K562 (cell line): ENCODE data around the gene ANO7. TPM values are rescaled to one million over a fixed set of nuclear protein-coding genes. Genes with fewer than 3 reads are reported as not detected.

ENCODE experiments used
- ATAC-seq: fragments of 200-7000 bp; cut with Tn5 transposase; 3 replicates; pipeline ENCODE4 v1.9.1; 2020; ENCODE audit warnings: moderate library complexity
- BruUV-seq: library from RNA; stranded (reverse); fragments of 400-500 nt; replicated peaks from 2 replicates; lab custom pipeline; 2021; lab: Mats Ljungman, UMichigan
- CTCF ChIA-PET: fragments of 300-600 bp; formaldehyde crosslinking; extraction: SDS; loops from one replicate; lab custom pipeline; 2021; ENCODE audit warnings: low intra/inter-chr PET ratio; lab: Yijun Ruan, JAX
- POLR2A ChIA-PET: fragments of 300-600, 350-650 bp; sonication (Branson Sonifier 250); formaldehyde crosslinking; extraction: SDS; loops from one replicate; lab custom pipeline; 2021; ENCODE audit warnings: antibody characterized with exemption, inconsistent platforms; lab: Yijun Ruan, JAX
- DNase-seq, 4 experiments: peaks; one replicate each; pipeline versions ENCODE4 v3.0.0 to v3.0.0-alpha.2; 2011 to 2018; ENCODE audit warnings: low spot score in 3 of 4, mixed read lengths in 3 of 4; ENCODE audit errors: extremely low read depth in 1 of 4
- FAIRE-seq: peaks from 2 replicates; lab custom pipeline; 2011; peaks lifted over from hg19 to GRCh38; lab: Jason Lieb, UNC
- H2AFZ ChIP-seq: 2 replicates; pipeline ENCODE4 v1.6.0; 2011; ENCODE audit warnings: low read depth, low read length, control low read depth, inconsistent platforms
- H3K27ac ChIP-seq: fragments of 200-600 bp; 3 replicates; pipeline ENCODE4 v1.8.0; 2011; ENCODE audit warnings: low read depth, mild to moderate bottlenecking, control low read depth, inconsistent platforms, low read length, moderate library complexity, mixed read lengths; ENCODE audit errors: extremely low read depth
- H3K27me3 ChIP-seq, 2 experiments: fragments of 300-600 bp in 1 of 2; 2 replicates in 1 of 2; 3 replicates in 1 of 2; pipeline versions ENCODE4 v1.6.0 to v1.8.0; 2011; ENCODE audit warnings: inconsistent platforms in 2 of 2, low read length in 2 of 2, mild to moderate bottlenecking in 1 of 2, mixed read lengths in 1 of 2, moderate library complexity in 1 of 2; ENCODE audit not compliant: control insufficient read depth in 2 of 2, insufficient read depth in 2 of 2
- H3K36me3 ChIP-seq: fragments of 300-600 bp; 3 replicates; pipeline ENCODE4 v1.8.0; 2011; ENCODE audit warnings: mild to moderate bottlenecking, low read length, inconsistent platforms; ENCODE audit not compliant: control insufficient read depth, insufficient read depth
- H3K4me1 ChIP-seq, 2 experiments: fragments of 200-600 bp in 1 of 2; replicated peaks in 1 of 2; 2 replicates in 1 of 2; 3 replicates in 1 of 2; pipeline versions ENCODE4 v1.5.1 to v1.8.0; 2011; ENCODE audit warnings: inconsistent platforms in 2 of 2, low read length in 2 of 2, mild to moderate bottlenecking in 1 of 2, mixed read lengths in 1 of 2, moderate library complexity in 1 of 2; ENCODE audit not compliant: control insufficient read depth in 2 of 2, insufficient read depth in 2 of 2
- H3K4me2 ChIP-seq: 2 replicates; pipeline ENCODE4 v1.6.1; 2011; ENCODE audit warnings: low read length, control low read depth, inconsistent platforms, mixed read lengths; ENCODE audit not compliant: insufficient read depth
- H3K4me3 ChIP-seq: fragments of 200-600 bp; sonication (generic), shearing (Covaris generic); 2 replicates; pipeline ENCODE4 v1.5.1; 2016; ENCODE audit warnings: control low read depth, inconsistent platforms
- H3K79me2 ChIP-seq: fragments of 200-600 bp; 3 replicates; pipeline ENCODE4 v1.8.0; 2011; ENCODE audit warnings: low read length, inconsistent platforms; ENCODE audit not compliant: control insufficient read depth, insufficient read depth
- H3K9ac ChIP-seq, 2 experiments: 2 replicates each; pipeline versions ENCODE4 v1.6.0 to v1.6.1; 2011; ENCODE audit warnings: low read depth in 2 of 2, low read length in 2 of 2, control low read depth in 1 of 2, inconsistent platforms in 1 of 2, mild to moderate bottlenecking in 1 of 2, mixed read lengths in 1 of 2; ENCODE audit not compliant: insufficient read depth in 1 of 2
- H3K9me1 ChIP-seq: one replicate; pipeline ENCODE4 v1.6.0; 2011; ENCODE audit warnings: inconsistent platforms, mild to moderate bottlenecking, low read length, moderate library complexity; ENCODE audit not compliant: control insufficient read depth, insufficient read depth
- H3K9me3 ChIP-seq: replicated peaks from 2 replicates; pipeline ENCODE4 v1.5.1; 2011; ENCODE audit warnings: low read depth, low read length, inconsistent platforms; ENCODE audit not compliant: control insufficient read depth, insufficient read depth
- H4K20me1 ChIP-seq: replicated peaks from 2 replicates; pipeline ENCODE4 v1.6.1; 2011; ENCODE audit warnings: low read length, inconsistent platforms, mixed read lengths; ENCODE audit not compliant: control insufficient read depth, insufficient read depth
- FOXK1 ChIP-seq: sonication (generic); formaldehyde crosslinking; IDR thresholded peaks from 2 replicates; pipeline ENCODE4 v1.8.0; 2022; ENCODE audit warnings: missing genetic modification reagents, mild to moderate bottlenecking, borderline replicate concordance
- FOXM1 ChIP-seq, 2 experiments: fragments of 450-650 bp in 1 of 2; sonication (generic) in 1 of 2; formaldehyde crosslinking in 1 of 2; IDR thresholded peaks; 2 replicates each; pipeline versions ENCODE4 v1.6.1 to v1.9.0; 2017 to 2022; ENCODE audit warnings: low read depth in 2 of 2, mild to moderate bottlenecking in 2 of 2, missing genetic modification reagents in 1 of 2, moderate library complexity in 1 of 2
- RBBP5 ChIP-seq: fragments of 200-600 bp; sonication (generic); IDR thresholded peaks from 2 replicates; pipeline ENCODE4 v1.6.1; 2012; ENCODE audit warnings: borderline replicate concordance, mild to moderate bottlenecking, low read length, control low read depth, inconsistent platforms; ENCODE audit not compliant: insufficient read depth, poor library complexity, severe bottlenecking
- SP1 ChIP-seq: sonication (generic); formaldehyde crosslinking; IDR thresholded peaks from 2 replicates; pipeline ENCODE4 v1.8.1; 2022; ENCODE audit warnings: mild to moderate bottlenecking, missing genetic modification reagents
- WGBS: fragments of 100-300 bp; shearing (Covaris generic); methylation state at CpG from one replicate; pipeline ENCODE4 v1.1.6; 2016; ENCODE audit warnings: low coverage, mixed read lengths; ENCODE audit not compliant: insufficient coverage; ENCODE audit errors: missing lambda C conversion rate; 5-methylcytosine and 5-hydroxymethylcytosine counted together
- in situ Hi-C: fragments of 300-500 bp; cut with MboI; formaldehyde crosslinking; loops from 4 replicates; pipeline ENCODE4 v1.15.0; 2018; ENCODE audit warnings: inconsistent platforms, mixed read lengths
- intact Hi-C: fragments of 100-400 bp; cut with micrococcal nuclease; formaldehyde crosslinking; loops from 2 replicates; pipeline ENCODE4 v1.14.2; 2022
- polyA plus RNA-seq, 8 experiments: library from polyadenylated mRNA; depleted of rRNA in 4 of 8; stranded (reverse) in 5 of 8; unstranded in 3 of 8; fragments of >200 nt; fragmentation: Nextera tagmentation in 2 of 8; fragmentation: Illumina TruSeq in 1 of 8; extraction: Ambion mirVana in 2 of 8; extraction: Trizol in 1 of 8; gene quantifications; 2 replicates each; pipeline versions ENCODE4 v1.2.1 to v1.2.3, GENCODE V29; 2011 to 2014; ENCODE audit warnings: inconsistent platforms in 1 of 8, missing spikeins in 1 of 8
- total RNA-seq, 7 experiments: library from RNA; depleted of rRNA in 6 of 7; stranded (reverse); fragments of >200 nt in 6 of 7; fragmentation: Illumina TruSeq in 2 of 7; extraction: Trizol in 2 of 7; gene quantifications; 2 replicates each; pipeline versions ENCODE4 v1.2.1 to v1.2.3, GENCODE V29; 2011 to 2021; ENCODE audit warnings: low replicate concordance in 1 of 7
- TF ChIP-seq, protein P1 (sequence below): sonication (generic); formaldehyde crosslinking; IDR thresholded peaks from 2 replicates; pipeline ENCODE4 v1.8.0; 2022; ENCODE audit warnings: missing genetic modification reagents, mild to moderate bottlenecking, moderate library complexity, borderline replicate concordance
- TF ChIP-seq, protein P2 (sequence below), 3 experiments: fragments of 200-800 bp in 1 of 3; fragments of 250-450 bp in 1 of 3; fragments of 450-650 bp in 1 of 3; sonication (Bioruptor Pico) in 1 of 3; sonication (Bioruptor generic) in 1 of 3; formaldehyde crosslinking in 1 of 3; IDR thresholded peaks; 2 replicates each; pipeline versions ENCODE4 v1.6.1 to v1.8.0; 2016 to 2022; ENCODE audit warnings: mild to moderate bottlenecking in 2 of 3, missing genetic modification characterization in 2 of 3, missing compliant biosample characterization in 1 of 3, moderate library complexity in 1 of 3
- TF ChIP-seq, protein P3 (sequence below): fragments of 450-650 bp; conservative IDR thresholded peaks from 2 replicates; pipeline ENCODE4 v1.6.1; 2016; ENCODE audit warnings: missing genetic modification characterization, low read depth, mild to moderate bottlenecking, control low read depth, missing compliant biosample characterization
- TF ChIP-seq, protein P4 (sequence below): sonication (generic); formaldehyde crosslinking; IDR thresholded peaks from 2 replicates; pipeline ENCODE4 v1.8.0; 2022; ENCODE audit warnings: mild to moderate bottlenecking, missing genetic modification reagents

ANO7 gene
- total and polyA plus RNA-seq, 9 of the 15 experiments (the other 6 are each of a cell fraction or from before 2014, with no cell fraction given), result 0.28 to 5.1 (median 1.1) TPM

DNA sequence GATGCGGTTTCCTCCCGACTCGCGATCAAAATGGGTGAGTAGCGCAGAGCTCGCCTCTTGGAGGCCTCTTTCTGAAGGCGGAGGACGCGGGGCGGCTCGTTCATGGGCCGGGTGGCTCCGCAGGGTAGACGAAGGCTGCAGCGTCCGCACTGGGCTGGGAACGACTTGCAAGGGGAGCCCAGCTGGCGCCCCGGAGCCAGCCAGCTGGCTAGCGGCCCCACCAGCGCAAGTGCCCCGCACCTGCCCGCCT lies 38.9 kb upstream of the ANO7 start:
- H3K79me2 ChIP-seq, result peaks cover 25% of the 10 kb centered on the region
- peak overlapping the region; percentile 67 to 87 for H3K9ac ChIP-seq
- FAIRE-seq (no peak), ATAC-seq (no peak), DNase-seq (no peak)
- WGBS, result 0% methylated on average over 15 of the region's 23 CpGs
- peaks cover 14 to 26% of the 10 kb centered on the region in 2 experiments; a peak in 4 of 5 replicates for H3K4me1 ChIP-seq
- H3K27me3 ChIP-seq, result no peaks in the 10 kb centered on the region
- ChIA-PET CTCF (no interaction called here), POLR2A (interaction anchor here (1.0 to 1.3 kb wide), 3 partner anchors 12 to 58 kb away, joined by 3 to 5 read pairs (median 4); partner anchors contain the start of gene MTERF4)
- no TSS peak for BruUV-seq
- no peaks in the 10 kb centered on the region for H4K20me1 ChIP-seq
- H3K4me2 ChIP-seq, result peak overlapping the region; percentile 91
- intact Hi-C loops, result no loop called here
- no peaks in the 10 kb centered on the region for H3K9me1 ChIP-seq
- in situ Hi-C loops, result no loop called here
- H3K36me3 ChIP-seq, result peaks cover 11% of the 10 kb centered on the region; the same call in 2 of the 3 replicates
- no peaks in the 10 kb centered on the region for H3K9me3 ChIP-seq
- peak overlapping the region; percentile 42; the same call in 2 of the 3 replicates for H3K27ac ChIP-seq
- H3K4me3 ChIP-seq, result peak overlapping the region; percentile 98
- H2AFZ ChIP-seq, result peak overlapping the region; percentile 93
- TF ChIP-seq FOXK1 (CRISPR knock-in tag) (0 out of 2 replicates have a peak, but pooled peaks have one; percentile 56), FOXM1 (IDR thresholded peaks at IDR 0.05; ENCODE audit: low read depth) (no peak), FOXM1 (CRISPR knock-in tag; IDR thresholded peaks at IDR 0.05; ENCODE audit: low read depth) (0 out of 2 replicates have a peak, but pooled peaks have one; percentile 4), RBBP5 (peak; percentile 60), SP1 (CRISPR knock-in tag) (peak; percentile 34)
- TF ChIP-seq, protein P1, sequence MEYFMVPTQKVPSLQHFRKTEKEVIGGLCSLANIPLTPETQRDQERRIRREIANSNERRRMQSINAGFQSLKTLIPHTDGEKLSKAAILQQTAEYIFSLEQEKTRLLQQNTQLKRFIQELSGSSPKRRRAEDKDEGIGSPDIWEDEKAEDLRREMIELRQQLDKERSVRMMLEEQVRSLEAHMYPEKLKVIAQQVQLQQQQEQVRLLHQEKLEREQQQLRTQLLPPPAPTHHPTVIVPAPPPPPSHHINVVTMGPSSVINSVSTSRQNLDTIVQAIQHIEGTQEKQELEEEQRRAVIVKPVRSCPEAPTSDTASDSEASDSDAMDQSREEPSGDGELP (CRISPR knock-in tag), result peak; percentile 75
- TF ChIP-seq, protein P2, sequence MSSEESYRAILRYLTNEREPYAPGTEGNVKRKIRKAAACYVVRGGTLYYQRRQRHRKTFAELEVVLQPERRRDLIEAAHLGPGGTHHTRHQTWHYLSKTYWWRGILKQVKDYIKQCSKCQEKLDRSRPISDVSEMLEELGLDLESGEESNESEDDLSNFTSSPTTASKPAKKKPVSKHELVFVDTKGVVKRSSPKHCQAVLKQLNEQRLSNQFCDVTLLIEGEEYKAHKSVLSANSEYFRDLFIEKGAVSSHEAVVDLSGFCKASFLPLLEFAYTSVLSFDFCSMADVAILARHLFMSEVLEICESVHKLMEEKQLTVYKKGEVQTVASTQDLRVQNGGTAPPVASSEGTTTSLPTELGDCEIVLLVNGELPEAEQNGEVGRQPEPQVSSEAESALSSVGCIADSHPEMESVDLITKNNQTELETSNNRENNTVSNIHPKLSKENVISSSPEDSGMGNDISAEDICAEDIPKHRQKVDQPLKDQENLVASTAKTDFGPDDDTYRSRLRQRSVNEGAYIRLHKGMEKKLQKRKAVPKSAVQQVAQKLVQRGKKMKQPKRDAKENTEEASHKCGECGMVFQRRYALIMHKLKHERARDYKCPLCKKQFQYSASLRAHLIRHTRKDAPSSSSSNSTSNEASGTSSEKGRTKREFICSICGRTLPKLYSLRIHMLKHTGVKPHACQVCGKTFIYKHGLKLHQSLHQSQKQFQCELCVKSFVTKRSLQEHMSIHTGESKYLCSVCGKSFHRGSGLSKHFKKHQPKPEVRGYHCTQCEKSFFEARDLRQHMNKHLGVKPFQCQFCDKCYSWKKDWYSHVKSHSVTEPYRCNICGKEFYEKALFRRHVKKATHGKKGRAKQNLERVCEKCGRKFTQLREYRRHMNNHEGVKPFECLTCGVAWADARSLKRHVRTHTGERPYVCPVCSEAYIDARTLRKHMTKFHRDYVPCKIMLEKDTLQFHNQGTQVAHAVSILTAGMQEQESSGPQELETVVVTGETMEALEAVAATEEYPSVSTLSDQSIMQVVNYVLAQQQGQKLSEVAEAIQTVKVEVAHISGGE (CRISPR knock-in tag; IDR thresholded peaks at IDR 0.05), result no peak
- TF ChIP-seq, protein P3, sequence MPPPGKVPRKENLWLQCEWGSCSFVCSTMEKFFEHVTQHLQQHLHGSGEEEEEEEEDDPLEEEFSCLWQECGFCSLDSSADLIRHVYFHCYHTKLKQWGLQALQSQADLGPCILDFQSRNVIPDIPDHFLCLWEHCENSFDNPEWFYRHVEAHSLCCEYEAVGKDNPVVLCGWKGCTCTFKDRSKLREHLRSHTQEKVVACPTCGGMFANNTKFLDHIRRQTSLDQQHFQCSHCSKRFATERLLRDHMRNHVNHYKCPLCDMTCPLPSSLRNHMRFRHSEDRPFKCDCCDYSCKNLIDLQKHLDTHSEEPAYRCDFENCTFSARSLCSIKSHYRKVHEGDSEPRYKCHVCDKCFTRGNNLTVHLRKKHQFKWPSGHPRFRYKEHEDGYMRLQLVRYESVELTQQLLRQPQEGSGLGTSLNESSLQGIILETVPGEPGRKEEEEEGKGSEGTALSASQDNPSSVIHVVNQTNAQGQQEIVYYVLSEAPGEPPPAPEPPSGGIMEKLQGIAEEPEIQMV (tag), result 0 out of 2 replicates have a peak, but pooled peaks have one; percentile 29
- TF ChIP-seq, protein P4, sequence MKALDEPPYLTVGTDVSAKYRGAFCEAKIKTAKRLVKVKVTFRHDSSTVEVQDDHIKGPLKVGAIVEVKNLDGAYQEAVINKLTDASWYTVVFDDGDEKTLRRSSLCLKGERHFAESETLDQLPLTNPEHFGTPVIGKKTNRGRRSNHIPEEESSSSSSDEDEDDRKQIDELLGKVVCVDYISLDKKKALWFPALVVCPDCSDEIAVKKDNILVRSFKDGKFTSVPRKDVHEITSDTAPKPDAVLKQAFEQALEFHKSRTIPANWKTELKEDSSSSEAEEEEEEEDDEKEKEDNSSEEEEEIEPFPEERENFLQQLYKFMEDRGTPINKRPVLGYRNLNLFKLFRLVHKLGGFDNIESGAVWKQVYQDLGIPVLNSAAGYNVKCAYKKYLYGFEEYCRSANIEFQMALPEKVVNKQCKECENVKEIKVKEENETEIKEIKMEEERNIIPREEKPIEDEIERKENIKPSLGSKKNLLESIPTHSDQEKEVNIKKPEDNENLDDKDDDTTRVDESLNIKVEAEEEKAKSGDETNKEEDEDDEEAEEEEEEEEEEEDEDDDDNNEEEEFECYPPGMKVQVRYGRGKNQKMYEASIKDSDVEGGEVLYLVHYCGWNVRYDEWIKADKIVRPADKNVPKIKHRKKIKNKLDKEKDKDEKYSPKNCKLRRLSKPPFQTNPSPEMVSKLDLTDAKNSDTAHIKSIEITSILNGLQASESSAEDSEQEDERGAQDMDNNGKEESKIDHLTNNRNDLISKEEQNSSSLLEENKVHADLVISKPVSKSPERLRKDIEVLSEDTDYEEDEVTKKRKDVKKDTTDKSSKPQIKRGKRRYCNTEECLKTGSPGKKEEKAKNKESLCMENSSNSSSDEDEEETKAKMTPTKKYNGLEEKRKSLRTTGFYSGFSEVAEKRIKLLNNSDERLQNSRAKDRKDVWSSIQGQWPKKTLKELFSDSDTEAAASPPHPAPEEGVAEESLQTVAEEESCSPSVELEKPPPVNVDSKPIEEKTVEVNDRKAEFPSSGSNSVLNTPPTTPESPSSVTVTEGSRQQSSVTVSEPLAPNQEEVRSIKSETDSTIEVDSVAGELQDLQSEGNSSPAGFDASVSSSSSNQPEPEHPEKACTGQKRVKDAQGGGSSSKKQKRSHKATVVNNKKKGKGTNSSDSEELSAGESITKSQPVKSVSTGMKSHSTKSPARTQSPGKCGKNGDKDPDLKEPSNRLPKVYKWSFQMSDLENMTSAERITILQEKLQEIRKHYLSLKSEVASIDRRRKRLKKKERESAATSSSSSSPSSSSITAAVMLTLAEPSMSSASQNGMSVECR (CRISPR knock-in tag), result peak; percentile 85; the same call in 1 of the 2 replicates
